ENCODE results near the gene DRC3.

- no peak for TF ChIP-seq CTCF (IDR thresholded peaks at IDR 0.05)
- no peak for TF ChIP-seq POLR2AphosphoS5 (IDR thresholded peaks at IDR 0.05; ENCODE audit: insufficient read depth in 1 of 2, low read depth in 1 of 2)
- no peak for TF ChIP-seq POLR2A (IDR thresholded peaks at IDR 0.05)
Observed at GRCh38 chr17:18018411-18018921, 45.8 kb downstream of the DRC3 start.

All from vagina (tissue), 2 donors.